ENCODE measurements around the gene MRPS14. TPM values are rescaled to one million over a fixed set of nuclear protein-coding genes. Genes with fewer than 3 reads are reported as not detected.
"Not testable (repeated sequence)": the region's sequence is repeated elsewhere in the genome, so short reads cannot be mapped to it uniquely, and the experiment has no call there.

MRPS14 gene
- 10 to 100 TPM; 43.7 to 44.7 TPM for total RNA-seq

DNA sequence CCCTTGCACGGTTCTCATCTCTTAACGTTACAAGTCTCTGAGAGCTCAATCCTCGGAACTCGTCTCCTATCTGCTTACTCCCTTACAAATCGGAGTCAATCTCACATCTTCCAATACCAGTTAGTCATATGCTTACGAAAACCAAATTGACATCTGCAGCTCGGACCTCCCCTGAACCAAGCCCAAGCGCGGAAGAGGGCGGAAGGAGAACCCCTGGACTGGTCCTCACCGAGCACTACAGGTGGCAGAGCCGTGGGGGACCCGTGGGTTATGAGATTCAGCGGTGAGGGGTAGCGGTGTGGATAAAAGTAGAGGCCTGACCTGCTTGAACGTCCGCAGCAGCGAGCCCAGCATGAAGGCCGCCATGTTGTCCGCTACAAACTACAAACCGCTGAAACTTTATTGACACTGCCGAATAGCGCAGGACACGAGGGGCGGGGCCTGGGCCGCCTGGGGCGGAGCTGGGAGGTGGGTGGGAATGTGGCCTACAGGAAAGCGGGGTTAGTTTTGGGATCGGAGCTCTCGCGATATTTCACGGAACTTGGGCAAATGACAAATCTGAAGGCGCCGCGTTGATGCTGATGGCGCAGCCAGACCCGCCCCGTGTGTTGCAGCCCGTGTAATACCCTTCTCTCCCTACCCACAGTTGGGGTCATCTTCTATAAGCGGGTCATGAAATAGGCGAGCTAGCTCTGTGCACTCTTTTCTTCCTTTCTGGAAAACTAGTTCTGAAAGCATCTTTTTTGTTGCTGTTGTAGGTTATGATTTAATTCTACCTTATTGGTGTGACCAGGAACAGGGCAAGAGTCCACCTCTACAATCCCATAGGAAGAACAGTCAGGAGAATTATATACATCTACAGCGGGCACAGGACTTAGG, at the start of gene MRPS14:
Gene MRPS14, minus strand, starts transcription at position 383 of the 879 bp plus-strand sequence. Its CDS starts 17 bp downstream, at position 366.
- CTCF ChIA-PET: interaction anchor here (0.9 to 1.2 kb wide), 3 partner anchors 8 to 123 kb away, joined by 3 to 6 read pairs (median 5); no protein-coding TSS in a partner anchor
- POLR2A ChIA-PET: interaction anchor here (0.6 to 1.9 kb wide), 4 partner anchors 17 to 1022 kb away, joined by 5 to 28 read pairs (median 8); partner anchors contain the start of gene CACYBP

DNA sequence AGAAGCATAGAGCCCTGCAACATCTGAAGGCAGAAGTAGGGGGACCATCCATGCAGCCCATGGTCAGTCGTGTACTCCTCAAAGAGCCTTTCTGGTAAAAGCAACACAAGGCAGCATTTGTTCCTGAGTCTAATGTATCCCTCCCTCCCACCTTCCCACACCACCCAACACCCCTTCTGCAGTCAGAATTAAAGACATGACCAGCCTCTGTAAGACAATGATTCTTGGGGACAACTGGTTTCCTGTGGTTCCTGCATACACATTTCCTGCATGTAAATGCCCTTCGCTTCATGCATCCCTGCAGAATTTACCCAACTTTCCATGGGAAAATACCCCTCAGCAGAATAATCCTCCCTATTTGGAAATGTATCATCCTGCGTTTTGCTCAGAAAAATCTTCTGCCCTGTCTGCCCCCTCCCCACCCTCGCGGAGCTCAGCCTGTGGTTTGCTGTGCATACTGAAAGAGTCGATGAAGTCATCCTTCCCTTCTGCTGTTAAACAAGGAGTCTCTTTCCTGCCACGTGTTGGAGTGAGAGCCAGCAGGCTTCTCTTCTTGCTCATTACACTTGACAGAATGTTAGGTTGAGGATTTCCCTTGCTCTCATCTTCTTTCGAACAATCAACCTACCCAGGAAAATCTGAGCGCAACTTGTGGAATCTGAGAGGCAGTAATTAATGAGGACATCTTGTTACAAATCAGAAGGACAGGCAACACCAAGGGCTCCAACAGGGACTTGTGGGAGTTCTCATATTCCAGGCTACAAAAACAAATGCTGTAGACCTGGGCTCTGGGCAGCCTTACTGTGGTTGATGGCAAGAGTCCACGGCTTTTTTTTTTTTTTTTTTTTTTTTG, 49.1 kb upstream of the MRPS14 start:
- ChIA-PET CTCF (no interaction called here), POLR2A (no interaction called here)

DNA sequence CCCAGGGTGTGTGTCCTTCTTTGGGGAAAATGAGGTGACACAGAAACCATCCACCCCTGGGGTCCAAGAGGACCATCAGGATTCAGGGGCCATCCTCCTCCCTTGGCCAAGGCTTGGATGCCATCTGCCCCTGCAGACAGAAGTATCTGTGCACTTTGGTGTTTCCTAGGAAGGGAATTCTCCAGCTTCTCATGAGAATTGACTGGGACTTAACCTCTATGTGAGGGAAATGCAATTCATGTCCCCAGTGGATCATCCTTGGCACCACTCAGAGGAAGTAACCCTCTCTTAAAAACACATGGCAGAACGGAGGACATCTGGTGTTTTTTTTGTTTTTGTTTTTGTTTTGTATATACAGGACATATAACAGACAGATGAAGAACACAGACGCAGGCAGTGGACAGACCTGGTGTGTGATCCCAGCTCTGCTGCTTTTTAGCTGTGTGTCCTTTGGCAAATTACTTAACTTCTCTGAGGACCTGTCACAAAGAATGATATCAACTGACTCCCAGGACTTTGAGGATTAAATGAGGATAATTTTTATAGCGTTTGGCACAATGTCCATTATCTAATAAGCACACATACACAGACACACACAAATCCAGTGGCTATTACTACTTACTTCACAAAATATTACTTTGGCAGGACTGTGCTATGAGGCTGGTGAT, 48.2 kb upstream of the MRPS14 start:
- CTCF ChIA-PET: no interaction called here

DNA sequence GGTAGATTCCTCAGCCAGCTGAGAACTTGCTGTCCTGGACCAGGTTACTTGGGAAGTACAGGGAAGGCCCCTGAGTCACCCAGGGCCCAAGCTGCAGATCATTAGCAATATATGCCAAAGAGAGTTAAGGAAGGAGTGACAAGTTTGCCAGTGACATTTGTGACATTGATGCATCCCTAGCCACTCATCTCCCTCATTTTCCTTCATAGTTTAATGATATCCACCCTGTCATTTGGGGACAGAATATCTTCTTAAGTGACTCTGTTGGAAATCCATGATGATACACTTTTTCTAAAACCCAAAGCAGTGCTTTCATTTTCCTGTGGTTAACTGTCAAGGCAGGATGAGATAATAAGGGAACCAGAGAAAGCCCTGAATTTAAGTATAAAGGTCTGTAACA, 47.6 kb upstream of the MRPS14 start:
- ChIA-PET POLR2A (no interaction called here), CTCF (no interaction called here)

More for the DNA sequence above, 48.2 kb upstream of the MRPS14 start:
- POLR2A ChIA-PET: interaction anchor here (0.6 kb wide), 1 partner anchor 772 kb away, joined by 3 read pairs; no protein-coding TSS in a partner anchor

DNA sequence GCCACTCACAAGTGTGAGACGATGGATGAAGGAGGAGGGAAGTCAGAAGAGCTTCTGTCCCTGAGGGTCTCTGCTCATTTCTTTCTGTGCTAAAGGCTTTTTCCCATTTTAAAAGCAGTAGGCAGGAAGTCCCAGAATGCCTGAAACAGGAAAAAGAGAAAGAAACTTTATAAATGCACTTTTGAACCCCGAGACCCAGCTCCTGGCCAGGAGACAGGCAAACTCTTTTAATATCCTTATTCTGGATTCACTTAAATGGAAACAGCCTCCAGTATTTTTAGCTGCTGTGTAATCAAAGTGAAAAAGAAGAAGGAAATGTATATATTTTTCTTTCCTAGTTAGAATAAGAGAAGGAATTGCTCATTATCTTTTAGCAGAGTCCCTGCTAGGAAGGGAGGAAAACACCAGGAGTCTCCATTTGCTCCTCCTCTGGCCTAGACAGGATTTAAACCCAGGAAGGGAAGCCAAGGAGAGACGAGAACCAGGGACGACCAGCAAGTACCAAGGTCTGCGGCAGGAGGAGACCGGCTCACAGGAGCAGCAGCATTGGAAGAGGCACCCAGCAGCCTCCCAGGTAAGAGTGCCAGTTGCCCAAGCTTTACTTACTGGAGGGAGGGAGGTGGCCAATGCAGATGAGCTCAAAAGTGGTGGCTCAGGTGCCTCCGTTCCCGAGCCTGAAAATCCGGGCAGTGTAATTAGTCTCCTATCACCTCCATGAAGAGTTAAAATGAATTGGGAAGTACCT, 44.3 kb upstream of the MRPS14 start, which contains the start of gene TNN:
Gene TNN, plus strand, starts transcription at position 472 of the 745 bp plus-strand sequence. CDS start 9,586 bp downstream, outside the sequence.
- POLR2A ChIA-PET: no interaction called here
- CTCF ChIA-PET: no interaction called here

DNA sequence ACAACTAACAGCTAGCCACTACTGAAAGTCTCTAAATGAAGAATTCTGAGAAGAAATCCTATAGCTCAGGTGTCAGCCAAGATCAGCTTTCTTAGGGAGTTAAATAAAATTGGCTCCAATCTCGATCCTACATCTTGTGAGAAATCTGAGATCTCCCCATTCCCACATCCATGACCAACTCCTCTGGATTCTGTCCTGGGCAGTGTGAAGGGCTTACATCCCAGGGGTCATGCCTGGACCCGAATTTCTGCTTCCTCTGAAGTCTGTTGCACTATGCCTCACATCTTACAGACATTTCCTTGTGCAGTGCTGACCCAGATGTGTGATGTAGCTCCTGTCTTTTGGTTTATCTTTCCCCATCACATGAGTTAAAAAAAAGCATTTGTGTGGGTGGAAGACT, 39.6 kb upstream of the MRPS14 start:
- ChIA-PET CTCF (no interaction called here), POLR2A (no interaction called here)

DNA sequence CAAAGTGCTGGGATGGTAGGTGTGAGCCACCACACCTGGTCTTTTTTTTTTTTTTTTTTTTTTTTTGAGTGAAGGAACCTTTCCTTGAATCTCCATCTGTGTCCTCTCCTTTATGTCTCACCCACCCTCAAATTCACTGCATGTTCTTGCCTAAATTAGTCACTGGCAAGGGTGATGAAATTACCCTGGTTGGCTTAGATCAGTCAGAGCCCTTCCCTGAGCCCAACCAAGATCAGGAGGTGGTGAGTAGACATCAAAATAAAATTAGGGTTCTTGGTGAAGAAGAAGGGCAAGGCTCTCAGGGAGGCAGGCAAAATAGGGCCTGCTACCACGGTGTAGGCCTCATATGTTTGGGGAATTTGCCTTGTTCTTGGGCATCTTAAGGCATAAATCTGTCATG, 39.1 kb upstream of the MRPS14 start:
- POLR2A ChIA-PET: no interaction called here

DNA sequence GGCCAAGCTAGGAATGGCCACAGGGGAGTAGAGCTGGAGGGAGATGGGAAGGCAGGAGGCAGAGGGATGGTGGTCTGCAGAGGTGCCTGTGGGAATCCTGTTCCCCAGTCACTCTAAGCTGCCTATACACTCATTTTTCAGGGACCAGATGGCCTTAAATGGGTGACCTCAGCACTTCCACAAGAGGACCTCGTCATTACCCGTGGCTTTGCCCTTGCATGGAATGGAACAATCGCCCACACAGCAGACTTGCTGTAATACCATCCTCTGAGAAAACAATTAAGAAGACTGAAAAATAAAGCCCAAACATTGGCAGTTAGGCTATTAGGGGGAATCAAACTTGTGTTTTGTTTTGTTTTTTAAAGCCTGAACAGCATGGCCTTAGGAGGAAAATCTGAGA, 31.5 kb upstream of the MRPS14 start:
- POLR2A ChIA-PET: no interaction called here
- CTCF ChIA-PET: interaction anchor here (1.3 kb wide), 1 partner anchor 70 kb away, joined by 3 read pairs; no protein-coding TSS in a partner anchor

More for the DNA sequence above, 39.1 kb upstream of the MRPS14 start:
- CTCF ChIA-PET: no interaction called here

DNA sequence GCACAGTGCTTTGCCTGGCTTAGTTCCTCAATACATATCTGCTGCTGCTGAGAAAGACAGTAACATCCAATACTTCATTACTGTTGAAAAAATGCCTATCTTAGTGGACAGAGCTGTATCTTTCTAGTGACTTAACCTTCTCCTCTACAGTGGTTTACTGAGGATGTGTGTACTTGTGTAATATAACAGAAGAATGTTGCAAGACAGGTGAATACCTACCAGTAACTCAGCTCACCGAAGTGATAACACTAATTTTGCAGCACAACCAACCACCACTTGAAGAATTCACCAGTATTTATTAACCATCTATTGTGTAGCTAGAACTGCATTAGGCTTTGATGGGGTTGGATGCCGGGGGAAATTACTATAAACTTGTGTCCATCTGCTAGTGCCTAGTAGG, 27.8 kb upstream of the MRPS14 start:
- ChIA-PET POLR2A (no interaction called here), CTCF (no interaction called here)

DNA sequence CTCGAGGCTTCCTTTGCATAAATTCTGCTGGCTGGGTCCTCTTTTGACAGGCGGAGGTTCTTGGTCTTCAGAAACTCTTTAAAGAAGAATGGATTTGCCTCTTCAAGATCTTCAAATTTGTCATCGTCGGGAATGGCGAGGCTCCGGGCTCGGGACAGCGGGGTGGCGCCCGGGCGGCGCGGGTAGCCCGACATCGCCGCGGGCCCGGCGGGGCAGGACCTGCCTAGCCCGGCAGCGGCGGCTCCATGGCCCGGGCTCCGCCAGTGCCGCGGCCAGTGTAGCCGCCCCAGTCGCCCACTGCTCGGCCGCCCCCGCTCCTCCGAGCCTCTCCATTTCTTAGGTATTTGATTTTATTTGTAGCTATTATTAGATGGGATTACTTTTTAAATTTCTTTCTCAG, 22.3 kb upstream of the MRPS14 start:
- ChIA-PET POLR2A (no interaction called here), CTCF (no interaction called here)

DNA sequence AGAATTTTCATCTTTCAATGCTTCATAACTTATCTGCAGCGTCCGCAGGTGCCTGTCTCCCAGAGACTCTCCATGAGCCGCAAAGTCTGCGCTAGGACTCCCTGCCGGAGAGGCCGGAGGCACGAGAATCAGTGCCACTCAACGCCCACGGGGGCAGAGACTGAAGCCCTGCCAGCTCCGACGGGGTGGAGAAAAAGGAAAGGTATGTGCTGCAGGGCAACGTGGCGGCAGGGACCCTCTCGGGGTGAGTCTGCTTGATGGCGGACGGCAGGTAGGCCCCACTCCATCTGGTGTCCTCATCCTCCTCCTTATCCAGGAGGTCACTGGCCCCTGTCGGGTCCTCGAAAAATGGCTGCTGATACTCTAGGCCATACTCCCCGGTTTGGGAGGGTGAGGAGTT, 21.9 kb upstream of the MRPS14 start:
- POLR2A ChIA-PET: no interaction called here
- CTCF ChIA-PET: no interaction called here

DNA sequence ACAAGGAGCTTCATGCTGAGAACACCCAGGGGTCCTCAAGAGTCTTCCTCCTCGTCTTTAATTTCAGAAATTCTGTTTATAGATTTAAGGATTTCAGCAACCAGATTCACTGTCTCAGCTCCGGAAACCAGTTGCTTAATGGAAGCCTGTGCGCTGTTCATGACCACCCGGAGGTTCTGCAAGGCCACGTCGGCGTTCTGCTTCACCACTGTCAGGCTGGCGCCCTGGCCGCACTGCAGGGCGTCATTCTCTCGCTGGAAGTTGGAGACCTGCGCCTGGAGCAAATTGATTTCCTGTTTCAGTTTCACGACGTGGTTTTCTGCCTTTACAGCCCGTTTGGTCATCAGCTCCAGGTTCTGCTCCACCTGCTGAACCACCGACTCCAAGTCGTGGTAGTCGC, 21.4 kb upstream of the MRPS14 start:
- CTCF ChIA-PET, POLR2A ChIA-PET: not testable (repeated sequence)

DNA sequence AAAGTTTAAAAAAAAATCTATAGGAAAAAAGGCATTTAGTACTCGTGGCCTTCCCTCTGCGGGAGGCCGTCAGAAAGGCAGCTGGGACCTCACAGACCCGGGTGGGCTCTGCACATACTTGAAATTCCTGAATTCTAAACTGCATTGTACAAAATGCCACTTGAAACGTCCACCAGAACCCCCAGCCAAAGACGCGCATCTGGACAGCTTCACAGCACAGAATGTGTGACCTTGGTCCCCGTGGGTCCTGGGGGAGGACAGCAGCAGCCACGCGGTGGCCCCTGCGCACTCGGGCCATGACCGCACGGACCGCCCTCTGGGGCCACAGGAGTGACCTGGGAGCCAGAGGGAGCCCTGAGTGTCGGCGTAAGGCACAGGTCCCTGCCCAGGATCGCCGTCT, 20.6 kb upstream of the MRPS14 start:
- POLR2A ChIA-PET: no interaction called here
- CTCF ChIA-PET: no interaction called here

DNA sequence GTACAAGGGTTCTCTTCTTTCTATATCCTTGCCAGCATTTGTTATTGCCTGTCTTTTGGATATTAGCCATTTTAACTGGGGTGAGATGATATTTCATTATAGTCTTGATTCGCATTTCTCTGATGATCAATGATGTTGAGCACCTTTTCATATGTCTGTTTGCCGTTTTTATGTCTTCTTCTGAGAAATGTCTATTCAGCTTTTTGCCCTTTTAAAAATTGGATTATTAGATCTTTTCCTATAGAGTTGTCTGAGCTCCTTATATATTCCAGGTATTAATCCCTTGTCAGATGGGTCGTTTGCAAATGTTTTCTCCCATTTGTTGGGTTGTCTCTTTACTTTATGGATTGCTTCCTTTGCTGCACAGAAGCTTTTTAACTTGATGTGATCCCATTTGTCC, 19.4 kb upstream of the MRPS14 start:
- ChIA-PET CTCF (no interaction called here), POLR2A (no interaction called here)

DNA sequence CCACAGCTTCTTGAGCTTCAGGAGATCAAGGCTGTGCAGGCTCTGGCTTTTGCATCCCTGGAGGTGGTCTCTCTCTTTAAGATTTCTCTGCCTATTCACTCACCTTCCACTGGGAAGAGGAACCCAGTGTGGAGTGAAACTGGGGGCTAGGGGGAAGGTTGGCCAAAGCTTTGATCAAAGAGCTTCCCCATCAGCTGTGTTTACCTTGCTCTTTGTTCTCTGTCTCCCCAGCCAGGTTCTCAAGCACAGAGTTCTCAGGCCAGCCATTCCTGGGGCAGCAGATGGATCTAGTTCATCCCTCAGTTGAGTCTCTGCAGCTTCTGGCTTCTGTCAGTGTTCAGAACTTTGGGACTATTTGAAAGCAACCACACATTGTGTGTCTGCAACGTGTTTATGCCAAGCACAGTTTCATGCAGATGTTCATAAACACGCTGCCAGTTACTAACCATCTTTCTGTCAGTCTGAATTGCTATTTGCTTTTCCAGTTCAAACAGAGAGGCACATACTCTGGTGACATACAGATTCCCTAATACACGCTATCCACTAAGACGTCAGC, 17.2 kb upstream of the MRPS14 start:
- CTCF ChIA-PET: interaction anchor here (1.1 to 1.9 kb wide), 4 partner anchors 11 to 115 kb away, joined by 3 to 8 read pairs (median 4); no protein-coding TSS in a partner anchor
- POLR2A ChIA-PET: no interaction called here

DNA sequence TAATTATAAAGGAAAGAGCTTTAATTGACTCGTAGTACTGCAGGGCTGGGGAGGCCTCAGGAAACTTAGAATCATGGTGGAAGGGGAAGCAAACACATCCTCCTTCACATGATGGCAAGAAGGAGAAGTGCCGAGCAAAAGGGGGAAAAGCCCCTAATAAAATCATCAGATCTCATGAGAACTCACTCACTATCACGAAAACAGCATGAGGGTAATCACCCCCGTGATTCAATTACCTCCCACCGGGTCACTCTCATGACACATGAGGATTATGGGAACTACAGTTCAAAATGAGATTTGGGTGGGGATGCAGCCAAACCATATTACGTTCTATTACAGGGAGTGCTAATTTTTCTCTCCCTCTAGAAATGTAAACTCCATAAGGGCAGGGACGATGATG, 14.2 kb upstream of the MRPS14 start:
- CTCF ChIA-PET: no interaction called here
- POLR2A ChIA-PET: no interaction called here

DNA sequence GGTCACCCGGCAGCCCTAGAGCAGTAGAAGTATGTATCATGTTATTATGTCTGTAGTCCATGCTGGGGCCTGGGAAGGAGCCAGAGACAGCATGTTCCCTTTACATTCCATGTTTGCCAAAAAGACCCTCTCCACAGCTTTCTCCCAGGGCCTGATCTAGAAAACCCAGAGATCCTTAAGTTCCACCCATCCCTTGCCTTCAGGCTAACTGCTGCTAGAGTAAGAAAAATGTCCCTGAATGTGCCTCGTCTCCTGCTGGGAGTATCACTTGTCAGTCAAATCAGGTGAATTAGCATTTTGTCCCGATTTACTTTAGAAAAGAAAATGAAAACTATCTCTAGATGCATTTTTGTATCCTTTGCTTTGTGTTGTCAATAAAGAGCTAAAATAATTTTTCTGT, 13.3 kb upstream of the MRPS14 start:
- POLR2A ChIA-PET: no interaction called here
- CTCF ChIA-PET: interaction anchor here (1.2 kb wide), 1 partner anchor 282 kb away, joined by 4 read pairs; no protein-coding TSS in a partner anchor

DNA sequence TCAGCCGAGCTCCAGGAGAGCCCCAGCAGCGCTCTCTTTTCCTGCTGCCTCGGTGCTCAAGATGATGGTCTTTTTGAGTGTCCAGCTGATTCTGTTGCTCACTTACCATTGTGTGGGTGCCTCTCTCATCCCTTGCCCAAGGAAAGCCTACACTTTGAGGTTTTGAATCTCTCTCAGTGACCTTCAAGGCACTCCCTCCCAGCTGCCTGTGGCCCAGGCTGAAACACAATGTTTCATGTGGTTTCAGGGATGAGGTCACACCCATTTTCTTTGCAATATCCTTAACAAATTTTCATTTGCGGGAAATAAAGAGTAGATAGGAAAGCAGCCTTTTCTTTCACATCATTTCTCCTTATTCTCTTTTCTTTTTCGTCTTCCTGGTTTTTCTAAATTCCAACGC, 12.6 kb upstream of the MRPS14 start:
- ChIA-PET CTCF (interaction anchor here (1.2 kb wide), 1 partner anchor 283 kb away, joined by 4 read pairs; no protein-coding TSS in a partner anchor), POLR2A (no interaction called here)

DNA sequence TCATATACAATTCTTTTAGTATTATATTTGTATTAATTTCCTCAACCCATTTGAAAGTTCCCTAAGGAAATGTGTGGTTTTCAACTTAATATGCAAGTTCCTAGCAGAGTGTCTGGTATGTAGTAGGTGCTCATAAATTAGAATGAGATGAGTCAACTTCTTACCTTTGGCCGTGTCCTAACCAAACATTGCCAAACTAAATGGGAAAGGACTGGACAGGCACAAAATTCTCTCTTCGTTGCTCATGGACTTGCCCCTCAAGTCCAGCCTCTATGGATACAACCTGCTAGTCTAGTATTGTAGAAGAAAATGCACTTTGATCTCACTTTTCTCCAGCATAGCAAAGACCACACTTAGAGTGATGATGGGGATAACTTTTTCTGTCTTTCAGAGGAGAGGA, 11.6 kb upstream of the MRPS14 start:
- ChIA-PET POLR2A (no interaction called here), CTCF (no interaction called here)

Data from activated CD8-positive, alpha-beta memory T cell treated with anti-CD3 and anti-CD28 coated beads for 36 hours (primary cell).